GM12891 (cell line): ENCODE data around the gene SULF2.
"Not testable (repeated sequence)": the region's sequence is repeated elsewhere in the genome, so short reads cannot be mapped to it uniquely, and the experiment has no call there.

Source experiments
- DNase-seq: peaks from one replicate; pipeline ENCODE4 v3.0.0; 2011; ENCODE audit warnings: low spot score; ENCODE audit not compliant: insufficient read length
- FAIRE-seq: peaks from 2 replicates; lab custom pipeline; 2011; peaks lifted over from hg19 to GRCh38; lab: Jason Lieb, UNC
- PAX5 ChIP-seq: IDR thresholded peaks from 2 replicates; pipeline ENCODE4 v1.6.1; 2011; ENCODE audit warnings: low read length, moderate library complexity, mild to moderate bottlenecking; ENCODE audit not compliant: insufficient read depth, severe bottlenecking
- POLR2A ChIP-seq: IDR thresholded peaks from 2 replicates; pipeline ENCODE4 v1.6.1; 2011; ENCODE audit warnings: low read depth, low read length, control low read depth
- POLR2AphosphoS5 ChIP-seq: IDR thresholded peaks from 2 replicates; pipeline ENCODE4 v1.6.1; 2011; ENCODE audit warnings: low read depth, low read length, control low read depth
- POU2F2 ChIP-seq: IDR thresholded peaks from 2 replicates; pipeline ENCODE4 v1.6.1; 2011; ENCODE audit warnings: low read depth, mild to moderate bottlenecking, control low read depth, low read length, moderate library complexity
- SPI1 ChIP-seq: IDR thresholded peaks from 2 replicates; pipeline ENCODE4 v1.6.1; 2011; ENCODE audit warnings: low read depth, low read length, control low read depth
- TAF1 ChIP-seq: IDR thresholded peaks from 2 replicates; pipeline ENCODE4 v1.6.1; 2011; ENCODE audit warnings: low read depth, low read length, control low read depth

Gene SULF2

DNA sequence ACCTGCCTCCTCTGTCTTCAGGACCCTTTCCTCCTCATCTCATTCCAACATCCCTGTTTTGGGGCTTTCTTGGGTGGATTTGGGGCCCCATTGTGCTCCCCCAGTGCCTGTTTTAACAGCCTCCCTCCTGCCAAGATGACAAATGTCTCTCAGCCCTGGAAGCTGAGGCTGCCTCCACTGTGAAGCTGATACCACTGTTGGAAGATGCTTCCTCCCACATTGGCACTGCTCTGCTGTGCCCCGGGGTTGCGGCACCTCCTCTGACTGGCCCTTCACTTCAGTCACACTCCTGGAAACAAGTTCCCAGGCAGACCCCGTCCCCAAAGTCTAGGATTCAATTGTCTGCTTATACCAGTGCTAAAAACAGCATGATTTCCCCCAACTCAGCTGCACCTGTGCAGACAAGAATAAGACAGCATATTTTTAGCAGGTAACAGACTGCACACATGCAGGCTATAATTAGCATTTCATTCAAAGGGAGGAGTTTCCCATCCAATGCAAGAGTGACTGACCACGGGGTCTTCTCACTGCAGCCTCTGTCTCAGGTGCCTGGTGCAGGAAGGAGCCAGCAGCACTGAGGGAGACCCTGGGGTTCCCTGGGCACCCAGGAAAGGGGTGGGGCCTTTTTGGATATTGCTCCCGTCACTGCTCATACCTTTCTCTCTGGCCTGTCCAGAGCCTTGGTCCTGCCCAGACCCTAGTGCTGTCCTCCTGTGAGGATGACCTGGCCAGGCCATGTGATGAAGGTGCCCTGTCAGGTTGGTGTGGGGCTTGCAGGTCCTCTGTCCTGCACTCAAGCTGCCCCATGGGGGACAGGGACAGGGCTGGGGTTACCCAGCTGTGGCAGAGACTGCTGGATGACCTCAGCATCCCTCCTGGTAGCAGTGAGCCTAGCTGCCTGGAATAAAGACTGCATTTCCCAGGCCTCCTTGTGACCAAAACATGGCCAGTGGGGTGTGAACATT is 31.5 kb upstream of the SULF2 start:
- no peak for TF ChIP-seq POLR2AphosphoS5
- TF ChIP-seq SPI1: no peak
- no peak for TF ChIP-seq POU2F2
- TF ChIP-seq TAF1: no peak
- no peak for FAIRE-seq
- no peak for DNase-seq

DNA sequence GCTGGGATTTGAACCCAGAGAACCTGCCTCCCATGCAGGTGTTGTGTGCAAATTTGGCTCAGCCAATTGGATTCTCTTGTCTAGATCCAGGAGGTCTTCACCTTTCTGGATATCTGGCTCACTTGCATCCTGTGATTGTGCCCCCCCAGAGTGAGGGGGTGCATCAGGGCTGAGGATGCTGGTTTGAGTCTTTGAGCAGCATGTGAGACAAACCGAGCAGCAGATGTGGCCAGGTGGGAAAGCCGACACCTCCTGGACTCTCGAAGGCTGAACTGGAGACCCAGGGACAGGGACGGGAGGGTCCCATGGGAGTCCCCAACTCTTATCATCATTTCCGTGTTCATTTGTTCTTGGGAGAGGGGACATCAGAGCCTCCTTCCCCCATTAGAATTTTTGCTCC is 30.6 kb upstream of the SULF2 start:
- TF ChIP-seq TAF1: no peak
- TF ChIP-seq SPI1: no peak
- TF ChIP-seq POLR2AphosphoS5: no peak
- TF ChIP-seq POLR2A: no peak
- TF ChIP-seq PAX5: no peak
- no peak for TF ChIP-seq POU2F2
- DNase-seq: no peak
- no peak for FAIRE-seq

- DNase-seq: no peak
- no peak for FAIRE-seq
- TF ChIP-seq POLR2A (no peak), POU2F2 (no peak), TAF1 (no peak), POLR2AphosphoS5 (no peak), PAX5 (no peak), SPI1 (no peak)
Measured at GRCh38 chr20:47815416-47815806, 30.1 kb upstream of the SULF2 start.

GRCh38 chr20:47814632-47815415 is 29.5 kb upstream of the SULF2 start:
- DNase-seq: no peak
- TF ChIP-seq POLR2AphosphoS5 (no peak), TAF1 (no peak), SPI1 (no peak), POLR2A (no peak), PAX5 (no peak), POU2F2 (no peak)
- no peak for FAIRE-seq

- FAIRE-seq: no peak
- DNase-seq: no peak
- no peak for TF ChIP-seq POU2F2
- no peak for TF ChIP-seq POLR2A
- TF ChIP-seq TAF1: no peak
Measured at GRCh38 chr20:47810721-47811347, 25.6 kb upstream of the SULF2 start.

GRCh38 chr20:47810116-47810677 is 24.9 kb upstream of the SULF2 start:
- DNase-seq (no peak), FAIRE-seq (no peak)
- TF ChIP-seq POLR2A: no peak
- TF ChIP-seq POU2F2: no peak
- TF ChIP-seq TAF1: no peak
- TF ChIP-seq PAX5: no peak
- no peak for TF ChIP-seq SPI1
- no peak for TF ChIP-seq POLR2AphosphoS5

DNA sequence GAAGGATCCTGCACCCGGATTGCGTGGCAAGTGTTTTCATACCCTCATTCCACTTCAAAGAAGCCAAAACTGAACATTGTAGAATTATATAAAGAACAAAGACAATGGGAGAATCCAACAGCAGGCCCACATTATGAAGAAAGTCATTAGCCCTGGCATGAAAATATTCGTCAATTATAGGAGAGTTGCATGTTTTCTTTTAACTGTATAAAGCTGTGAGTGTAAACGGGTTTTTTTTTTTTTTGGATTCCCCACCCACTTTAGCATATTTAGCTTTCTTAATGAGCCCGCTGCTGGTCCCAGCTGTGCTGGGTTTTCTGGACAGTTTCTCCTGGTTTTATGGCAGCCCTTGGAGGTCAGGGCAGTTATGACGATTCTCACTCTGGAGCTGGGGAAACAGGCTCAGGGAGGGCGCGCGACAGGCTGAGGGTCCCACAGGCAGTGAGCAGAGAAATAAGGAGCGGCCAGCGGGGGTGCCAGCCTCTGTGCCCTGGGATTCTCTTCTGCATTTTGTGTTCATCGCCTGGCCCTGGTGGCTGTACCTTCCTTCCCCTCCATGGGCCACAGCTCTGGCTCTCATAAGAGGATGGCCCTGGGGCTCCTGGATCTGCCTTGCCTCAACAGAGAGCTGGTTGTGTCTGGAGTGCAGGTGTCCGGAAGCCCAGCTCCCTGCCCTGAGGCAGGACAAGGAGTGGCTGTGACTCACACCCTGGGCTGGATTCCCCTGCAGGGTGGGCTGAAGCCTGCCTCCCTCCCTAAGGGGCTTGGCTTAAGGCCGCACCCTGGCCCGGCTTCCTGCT is 24.1 kb upstream of the SULF2 start:
- DNase-seq: no peak

GRCh38 chr20:47805951-47806350 is 20.7 kb upstream of the SULF2 start:
- no peak for TF ChIP-seq SPI1
- TF ChIP-seq POLR2A: no peak
- TF ChIP-seq TAF1: no peak
- no peak for TF ChIP-seq POLR2AphosphoS5
- TF ChIP-seq PAX5: no peak
- FAIRE-seq (no peak), DNase-seq (no peak)

More for the DNA sequence above, 24.1 kb upstream of the SULF2 start:
- FAIRE-seq: no peak
- TF ChIP-seq SPI1 (no peak), POLR2A (no peak), POU2F2 (no peak), TAF1 (no peak), POLR2AphosphoS5 (no peak), PAX5 (no peak)

- FAIRE-seq, DNase-seq: not testable (repeated sequence)
Measured at GRCh38 chr20:47804972-47805371, 19.7 kb upstream of the SULF2 start.

- DNase-seq, FAIRE-seq: not testable (repeated sequence)
Measured at GRCh38 chr20:47804224-47804825, 19.0 kb upstream of the SULF2 start.
